Measurements from ENCODE around the gene ODC1.

The ODC1 gene

DNA sequence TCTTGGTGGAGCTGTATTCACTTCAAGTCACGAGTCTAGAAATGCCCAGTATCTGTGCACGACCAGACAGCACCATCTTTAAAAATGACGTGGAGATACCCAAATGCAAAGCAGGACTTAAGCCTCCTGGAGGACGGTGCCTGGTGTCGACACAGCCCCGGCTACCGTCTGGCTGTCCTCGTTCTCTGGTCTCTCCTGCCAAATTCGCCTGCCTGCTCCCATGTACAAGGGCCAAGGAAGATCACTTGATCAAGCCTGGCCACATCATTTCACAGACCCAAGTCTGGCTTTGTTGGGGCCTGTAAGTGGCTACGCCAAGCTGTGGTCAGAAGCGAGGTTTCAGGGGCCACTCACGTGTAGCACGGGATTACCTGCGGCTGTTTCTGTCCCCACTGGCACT is 9.4 kb downstream of the ODC1 start:
- TF ChIP-seq CTCF (IDR thresholded peaks at IDR 0.05) = no peak

- TF ChIP-seq CTCF (IDR thresholded peaks at IDR 0.05) = no peak
These were observed 10.3 kb downstream of the ODC1 start for GRCh38 chr2:10437806-10438205.

DNA sequence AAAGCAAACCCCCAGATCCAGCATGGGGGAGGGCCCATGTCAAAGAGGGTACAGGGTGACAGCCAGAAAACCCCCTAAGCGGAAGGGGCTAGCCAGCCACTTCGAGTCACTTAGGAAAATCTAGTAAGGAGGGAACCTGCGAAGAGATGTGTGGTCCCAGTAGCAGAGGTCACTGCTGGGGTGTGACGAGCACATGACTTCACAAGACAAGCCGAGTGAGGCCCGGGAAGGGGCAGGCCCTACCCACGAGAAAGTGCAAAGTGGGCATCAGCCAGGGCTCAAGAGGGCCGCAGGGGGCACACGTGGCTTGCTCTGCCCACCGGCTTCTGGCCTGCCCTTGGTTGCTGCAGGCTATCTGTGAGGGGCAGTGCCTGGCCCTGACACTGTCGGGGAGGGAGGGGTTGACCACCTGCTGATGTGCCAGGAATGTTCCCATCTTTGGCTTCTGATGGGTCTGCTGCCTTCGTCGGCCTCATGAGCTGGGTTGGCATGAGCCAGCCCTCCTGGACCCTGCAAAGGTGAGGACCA is 11.5 kb downstream of the ODC1 start:
- no peak for TF ChIP-seq CTCF (IDR thresholded peaks at IDR 0.05)

GRCh38 chr2:10435820-10436204 is 12.3 kb downstream of the ODC1 start:
- TF ChIP-seq CTCF (IDR thresholded peaks at IDR 0.05) = no peak

DNA sequence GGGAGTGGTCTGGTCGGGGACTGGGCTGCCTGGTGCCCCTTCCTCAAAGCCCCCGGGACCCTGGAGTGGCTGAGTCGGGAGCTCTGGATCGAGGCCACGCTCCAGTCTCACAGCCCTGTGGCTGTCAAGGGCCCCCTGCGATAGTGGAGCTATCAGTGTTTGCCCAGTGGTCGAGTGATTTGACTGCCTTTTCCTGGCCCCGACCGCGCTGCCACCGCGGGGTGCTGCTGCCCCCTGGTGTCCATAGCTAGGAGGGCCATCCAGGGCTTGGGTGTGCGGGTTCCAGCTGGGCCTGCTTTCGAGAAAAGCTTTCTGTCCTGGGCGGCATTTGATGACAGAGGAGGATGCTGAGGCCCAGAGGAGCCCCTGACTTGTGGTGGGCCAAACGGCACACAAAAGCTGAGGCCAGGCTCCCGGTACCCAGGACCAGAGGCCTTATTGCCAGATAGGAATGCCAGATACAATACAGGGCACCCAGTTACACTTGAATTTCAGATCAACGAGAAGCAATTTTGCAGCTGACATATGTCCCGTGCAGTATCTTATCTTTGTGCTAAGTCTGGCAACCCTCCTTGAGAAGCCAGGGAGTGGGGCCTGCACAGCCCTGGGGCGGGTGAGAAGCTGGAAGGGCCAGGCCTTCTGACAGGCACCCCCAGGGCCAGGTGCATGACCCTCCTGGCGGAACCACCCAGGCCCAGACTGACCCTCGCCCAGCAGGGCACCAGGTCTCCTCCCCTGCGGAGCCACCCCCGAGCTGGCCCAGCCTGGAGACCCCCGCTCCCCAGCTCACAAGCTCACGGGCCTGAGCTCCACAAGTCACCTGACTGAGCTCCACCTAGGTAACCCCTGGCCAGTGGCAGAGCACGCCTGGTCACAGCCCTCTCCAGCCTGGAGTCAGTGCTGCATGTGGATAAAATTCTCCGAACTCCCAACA is 13.0 kb downstream of the ODC1 start:
- TF ChIP-seq CTCF (IDR thresholded peaks at IDR 0.05) = peak; percentile 77

DNA sequence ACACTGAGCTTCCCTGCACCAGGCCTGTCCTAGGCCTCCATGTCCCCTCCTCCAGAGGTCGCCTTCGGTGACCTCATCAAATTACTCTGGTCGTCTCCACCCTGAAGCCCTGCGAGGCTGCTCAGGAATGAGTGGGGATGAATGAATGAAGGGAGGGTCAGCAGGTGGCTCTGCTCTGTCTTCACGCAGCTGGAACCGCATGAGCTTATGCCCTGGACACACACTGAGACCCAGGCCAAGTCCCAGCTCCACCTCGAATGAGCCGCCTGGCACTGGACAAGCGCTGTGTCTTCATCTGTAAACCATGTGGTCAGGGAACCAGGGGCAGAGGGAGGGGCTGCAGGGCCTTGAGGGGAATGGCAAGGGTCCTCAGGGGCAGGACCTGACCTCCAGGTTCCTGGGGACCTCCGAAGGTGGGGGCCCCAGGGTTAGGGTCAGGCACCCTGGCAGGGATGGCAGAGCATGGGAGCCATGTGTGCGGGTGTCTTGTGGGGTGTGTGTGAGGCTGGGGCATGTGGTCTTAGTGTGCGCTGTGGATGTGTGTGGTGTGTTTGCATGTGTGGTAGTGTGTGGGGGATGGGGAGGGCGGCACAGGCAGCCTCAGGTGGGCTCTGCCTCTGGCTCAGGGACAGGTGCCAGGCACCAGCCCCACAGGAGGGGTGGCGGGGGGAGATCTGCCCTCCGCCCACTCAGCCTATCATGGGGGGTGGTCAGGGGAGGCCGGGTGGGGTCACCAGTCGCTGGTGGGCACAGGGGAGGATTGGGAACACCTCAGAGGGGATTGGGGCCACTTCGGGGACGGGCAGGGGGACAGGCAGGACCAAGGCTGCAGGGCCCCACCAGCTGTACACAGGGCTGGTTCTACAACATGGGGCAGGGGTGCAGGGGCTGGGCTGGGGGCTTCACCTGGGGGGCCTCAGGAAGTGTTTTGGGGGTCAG is 13.9 kb downstream of the ODC1 start:
- no peak for TF ChIP-seq CTCF (IDR thresholded peaks at IDR 0.05)

DNA sequence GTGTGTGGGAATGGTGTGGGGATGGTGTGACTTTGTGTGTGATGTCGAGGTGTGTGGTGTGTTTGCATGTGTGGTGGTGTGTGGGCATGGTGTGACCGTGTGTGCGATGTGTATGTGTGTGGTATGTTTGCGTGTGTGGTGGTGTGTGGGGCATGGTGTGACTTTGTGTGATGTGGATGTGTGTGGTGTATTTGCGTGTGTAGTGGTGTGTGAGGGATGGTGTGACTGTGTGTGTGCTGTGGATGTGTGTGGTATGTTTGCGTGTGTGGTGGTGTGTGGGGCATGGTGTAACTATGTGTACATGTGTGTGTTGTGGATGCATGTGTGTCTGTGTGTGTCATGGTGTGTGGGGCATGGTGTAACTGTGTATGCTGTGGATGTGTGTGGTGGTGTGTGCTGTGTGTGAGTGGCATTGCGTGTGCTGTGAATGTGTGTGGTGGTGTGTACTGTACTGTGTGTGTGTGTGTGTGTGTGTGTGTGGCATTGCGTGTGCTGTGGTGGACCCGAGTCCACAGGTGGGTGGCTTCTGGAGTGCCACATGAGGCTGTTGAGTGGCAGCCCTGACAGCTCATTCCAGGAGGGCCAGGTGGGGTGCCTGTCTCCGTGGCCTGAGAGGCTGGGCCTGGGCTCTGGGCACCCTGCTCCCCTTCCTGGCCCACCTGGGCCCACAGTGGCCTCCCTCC is 14.7 kb downstream of the ODC1 start:
- TF ChIP-seq CTCF (IDR thresholded peaks at IDR 0.05) = no peak

Measured in LNCAP (cell line).